Hematopoietic multipotent progenitor cell treated with erythropoietin and hydrocortisone succinate and interleukin-3 and kit ligand, for 6 days (in vitro differentiated cells): ENCODE data around the gene DEFB128.
A peak's percentile ranks its signal among the peaks of the same experiment; 100 is the strongest.
"Not testable (repeated sequence)": the region's sequence is repeated elsewhere in the genome, so short reads cannot be mapped to it uniquely, and the experiment has no call there.

Experiments
- DNase-seq: peaks from one replicate; pipeline ENCODE4 v3.0.0-alpha.2; 2015

DEFB128 gene

GRCh38 chr20:189611-190010 is at the start of gene DEFB128:
TSS of gene DEFB128 (minus strand) at chr20:189711. CDS start at chr20:189623, 88 bp downstream.
- DNase-seq = no peak

- peak; percentile 32 for DNase-seq
Observed at GRCh38 chr20:237929-238328, 48.4 kb upstream of the DEFB128 start.

- peak; percentile 53 for DNase-seq
Observed at GRCh38 chr20:237489-237888, 48.0 kb upstream of the DEFB128 start.

- no peak for DNase-seq
Observed at GRCh38 chr20:235891-236290, 46.4 kb upstream of the DEFB128 start.

- peak; percentile 44 for DNase-seq
Observed at GRCh38 chr20:227439-228105, 38.1 kb upstream of the DEFB128 start.

GRCh38 chr20:226958-227357 is 37.4 kb upstream of the DEFB128 start, which contains the start of gene DEFB129:
TSS of gene DEFB129 (plus strand) at chr20:227258. CDS start at chr20:227289, 31 bp downstream.
- no peak for DNase-seq

- not testable (repeated sequence) for DNase-seq
Observed at GRCh38 chr20:225879-226278, 36.4 kb upstream of the DEFB128 start.

GRCh38 chr20:221258-221830 is 31.8 kb upstream of the DEFB128 start:
- no peak for DNase-seq

GRCh38 chr20:219290-220115 is 30.0 kb upstream of the DEFB128 start:
- DNase-seq = peak; percentile 47

GRCh38 chr20:217266-217665 is 27.8 kb upstream of the DEFB128 start:
- no peak for DNase-seq

GRCh38 chr20:215796-216195 is 26.3 kb upstream of the DEFB128 start:
- no peak for DNase-seq

- no peak for DNase-seq
Observed at GRCh38 chr20:214383-214782, 24.9 kb upstream of the DEFB128 start.

- DNase-seq = no peak
Observed at GRCh38 chr20:210809-211502, 21.4 kb upstream of the DEFB128 start.

GRCh38 chr20:208942-209566 is 19.5 kb upstream of the DEFB128 start:
- peak; percentile 78 for DNase-seq

GRCh38 chr20:203630-204029 is 14.1 kb upstream of the DEFB128 start:
- DNase-seq = not testable (repeated sequence)

GRCh38 chr20:199996-200395 is 10.5 kb upstream of the DEFB128 start:
- DNase-seq = no peak

- DNase-seq = no peak
Observed at GRCh38 chr20:198225-198624, 8.7 kb upstream of the DEFB128 start.

GRCh38 chr20:187733-188132 is 1.8 kb downstream of the DEFB128 start:
- DNase-seq = no peak

- no peak for DNase-seq
Observed at GRCh38 chr20:184288-184687, 5.2 kb downstream of the DEFB128 start.

GRCh38 chr20:168876-169275 is 20.6 kb downstream of the DEFB128 start:
- no peak for DNase-seq

- DNase-seq = no peak
Observed at GRCh38 chr20:164618-165017, 24.9 kb downstream of the DEFB128 start.

- no peak for DNase-seq
Observed at GRCh38 chr20:157154-157553, 32.4 kb downstream of the DEFB128 start, which contains the start of gene DEFB127. TSS of gene DEFB127 (plus strand) at chr20:157454. CDS start at chr20:157545, 91 bp downstream.

GRCh38 chr20:152131-152530 is 37.4 kb downstream of the DEFB128 start:
- no peak for DNase-seq
